OCI-M1 (cell line): ENCODE measurements around the gene IL3RA.
"Not testable (repeated sequence)": the region's sequence is repeated elsewhere in the genome, so short reads cannot be mapped to it uniquely, and the experiment has no call there.

Experiments
- DNase-seq: peaks from one replicate; lab custom pipeline; 2025; lab: John Stamatoyannopoulos, UW

The IL3RA gene

GRCh38 chrX:1330605-1331004 lies 6.0 kb upstream of the IL3RA start:
- no peak for DNase-seq

GRCh38 chrX:1332433-1332832 lies 4.2 kb upstream of the IL3RA start:
- DNase-seq, result not testable (repeated sequence)

GRCh38 chrX:1334854-1335253 lies 1.7 kb upstream of the IL3RA start:
- DNase-seq, result no peak

DNA sequence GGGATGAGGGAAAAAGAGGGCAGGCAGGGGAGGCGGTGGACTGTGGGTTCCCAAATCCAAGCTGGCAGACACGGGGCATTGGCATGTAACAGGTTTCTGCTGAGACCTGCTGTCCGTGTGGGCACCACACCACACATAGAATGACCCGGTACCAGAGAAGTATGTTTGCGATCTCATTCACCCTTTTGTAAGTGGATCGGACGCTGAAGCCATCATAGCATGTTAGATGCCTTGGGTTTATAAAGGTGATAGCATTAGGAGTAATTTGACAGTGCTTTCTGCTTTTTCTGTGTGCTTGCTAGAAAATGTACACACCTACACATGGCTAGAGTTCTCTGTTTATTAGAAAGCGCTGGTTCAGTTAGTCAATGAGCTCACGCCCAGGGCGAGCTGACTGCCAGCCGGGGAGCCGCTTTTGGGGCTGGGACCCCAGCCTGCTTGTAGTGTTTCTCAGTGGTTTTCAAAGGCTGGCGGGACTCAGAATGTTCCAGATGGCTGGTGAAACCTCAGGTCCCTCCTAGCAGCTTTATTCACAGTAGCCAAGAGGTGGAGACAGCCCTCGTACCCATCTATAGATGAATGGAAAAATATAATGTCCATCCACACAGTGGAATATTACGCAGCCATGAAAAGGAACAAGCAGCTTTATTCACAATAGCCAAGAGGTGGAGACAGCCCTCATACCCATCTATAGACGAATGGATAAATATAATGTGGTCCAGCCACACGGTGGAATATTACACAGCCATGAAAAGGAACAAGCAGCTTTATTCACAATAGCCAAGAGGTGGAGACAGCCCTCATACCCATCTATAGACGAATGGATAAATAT lies 579 bp downstream of the IL3RA start:
- peak; percentile 49 for DNase-seq

DNA sequence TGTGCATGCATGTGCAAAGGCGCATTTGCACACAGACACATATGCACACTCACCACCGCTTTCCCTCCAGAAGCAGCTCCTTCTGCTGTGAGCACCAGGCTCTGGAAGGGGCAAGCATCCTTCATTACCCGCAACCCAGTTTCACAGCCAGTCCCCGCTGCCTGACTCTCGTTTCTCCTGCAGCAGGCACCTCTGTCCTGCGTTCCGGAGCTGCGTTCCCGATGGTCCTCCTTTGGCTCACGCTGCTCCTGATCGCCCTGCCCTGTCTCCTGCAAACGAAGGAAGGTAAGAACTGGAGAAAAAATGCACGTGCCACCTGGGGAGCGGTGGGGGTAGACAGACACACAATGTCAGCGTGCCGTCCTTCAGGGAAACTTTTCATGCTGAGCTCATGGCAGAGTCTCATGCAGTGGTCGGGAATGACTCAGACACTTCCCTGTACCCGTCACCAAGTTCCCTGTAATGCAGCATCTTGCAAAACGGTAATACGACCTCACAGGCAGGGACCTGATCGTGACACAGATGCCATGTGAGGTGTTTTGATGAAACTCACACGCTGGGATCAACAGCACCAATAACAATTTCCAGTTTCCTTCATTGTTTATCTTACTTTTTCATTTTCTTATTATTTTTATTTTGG lies 5.1 kb downstream of the IL3RA start:
- DNase-seq, result no peak

- DNase-seq, result not testable (repeated sequence)
Observed at GRCh38 chrX:1349606-1350005, 13.0 kb downstream of the IL3RA start.

GRCh38 chrX:1351981-1352714 lies 15.6 kb downstream of the IL3RA start:
- DNase-seq, result no peak

GRCh38 chrX:1354036-1355019 lies 17.7 kb downstream of the IL3RA start:
- DNase-seq, result no peak

DNA sequence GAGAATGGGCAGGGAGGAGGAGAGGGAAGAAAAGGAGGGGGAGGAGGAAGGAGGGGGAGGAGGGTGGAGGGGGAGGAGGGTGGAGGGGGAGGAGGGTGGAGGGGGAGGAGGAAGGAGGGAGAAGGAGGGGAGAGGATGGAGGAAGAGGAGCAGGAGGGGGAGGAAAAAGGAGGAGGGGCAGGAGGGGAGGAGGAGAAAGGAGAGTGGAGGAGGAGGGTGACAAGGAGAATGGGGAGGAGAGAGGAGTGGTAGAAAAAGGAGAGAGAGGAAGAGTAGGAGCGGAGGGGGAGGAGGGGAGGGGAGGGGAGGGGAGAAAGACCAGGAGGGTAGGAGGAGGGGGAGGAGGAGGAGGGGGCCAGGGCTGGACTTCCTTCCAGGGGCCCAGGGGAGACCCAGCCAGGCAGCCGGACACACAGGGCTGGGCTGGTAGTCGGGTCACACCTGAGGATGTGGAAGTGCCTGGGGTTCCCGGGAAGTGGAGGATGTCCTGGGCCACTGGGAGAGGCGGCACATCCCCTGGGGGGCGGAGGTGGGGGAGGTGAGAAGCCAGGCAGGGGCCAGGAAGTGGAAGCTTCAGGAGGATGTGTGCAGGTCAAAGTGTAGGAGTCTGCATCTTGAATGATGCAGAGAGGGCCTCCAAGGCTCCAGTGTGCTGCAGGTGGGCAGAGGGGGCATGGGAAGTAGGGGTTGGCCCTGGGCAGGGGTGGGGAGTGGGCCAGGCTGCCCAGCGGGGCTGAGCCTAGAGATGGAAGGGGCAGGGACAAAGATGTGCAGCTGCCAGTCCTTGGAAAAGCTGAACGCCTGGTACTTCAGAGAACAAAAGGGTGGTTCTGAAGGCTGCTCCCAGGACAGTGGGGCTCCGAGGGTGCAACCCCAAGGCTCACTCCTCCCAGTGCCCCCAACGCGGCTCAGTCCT lies 18.8 kb downstream of the IL3RA start:
- DNase-seq, result peak; percentile 40

GRCh38 chrX:1357993-1358392 lies 21.4 kb downstream of the IL3RA start:
- DNase-seq, result no peak

- no peak for DNase-seq
Observed at GRCh38 chrX:1358793-1359476, 22.4 kb downstream of the IL3RA start.

DNA sequence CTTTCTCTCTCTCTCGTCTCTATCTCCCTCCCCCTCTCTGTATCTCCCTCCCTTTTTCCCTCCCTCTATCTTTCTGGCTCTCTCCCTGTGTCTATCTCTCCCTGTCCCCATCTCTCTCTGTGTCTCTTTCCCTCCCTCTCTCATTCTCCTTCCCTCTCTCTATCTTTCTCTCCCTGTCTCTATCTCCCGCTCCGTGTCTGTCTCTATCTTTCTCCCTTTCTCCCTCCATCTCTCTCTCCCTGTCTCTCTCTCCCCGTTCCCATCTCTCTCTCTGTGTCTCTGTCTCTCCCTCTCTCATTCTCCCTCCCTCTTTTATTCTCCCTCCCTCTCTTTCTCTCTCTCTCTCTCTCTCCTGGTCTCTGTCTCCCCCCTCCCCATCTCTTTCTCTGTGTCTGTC lies 22.9 kb downstream of the IL3RA start:
- no peak for DNase-seq

DNA sequence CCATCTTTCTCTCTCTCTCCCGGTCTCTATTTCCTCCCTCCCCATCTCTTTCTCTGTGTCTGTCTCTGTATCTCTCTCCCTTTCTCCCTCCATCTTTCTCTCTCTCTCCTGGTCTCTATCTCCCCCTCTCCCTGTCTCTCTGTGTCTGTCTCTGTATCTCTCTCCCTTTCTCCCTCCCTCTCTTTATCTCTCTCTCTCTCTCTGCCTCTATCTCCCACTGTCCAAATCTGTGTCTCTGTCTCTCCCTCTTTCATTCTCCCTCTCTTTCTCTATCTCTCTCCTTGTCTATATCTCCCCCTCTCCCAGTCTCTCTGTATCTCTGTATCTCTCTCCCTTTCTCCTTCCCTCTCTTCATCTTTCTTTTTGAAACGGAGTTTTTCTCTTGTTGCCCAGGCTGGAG lies 23.6 kb downstream of the IL3RA start:
- no peak for DNase-seq

DNA sequence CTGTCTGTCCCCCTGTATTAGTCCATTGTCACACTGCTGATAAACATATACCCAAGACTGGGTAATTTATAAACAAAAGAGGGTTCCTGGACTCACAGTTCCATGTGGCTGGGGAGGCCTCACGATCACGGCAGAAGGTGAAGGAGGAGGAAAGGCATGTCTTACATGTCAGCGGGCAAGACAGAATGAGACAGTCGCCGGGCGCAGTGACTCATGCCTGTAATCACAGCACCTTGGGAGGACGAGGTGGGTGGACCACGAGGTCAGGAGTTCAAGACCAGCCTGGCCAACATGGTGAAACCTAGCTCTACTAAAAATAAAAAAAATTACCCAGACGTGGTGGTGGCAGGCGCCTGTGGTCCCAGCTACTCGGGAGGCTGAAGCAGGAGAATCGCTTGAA lies 24.7 kb downstream of the IL3RA start:
- DNase-seq, result no peak

DNA sequence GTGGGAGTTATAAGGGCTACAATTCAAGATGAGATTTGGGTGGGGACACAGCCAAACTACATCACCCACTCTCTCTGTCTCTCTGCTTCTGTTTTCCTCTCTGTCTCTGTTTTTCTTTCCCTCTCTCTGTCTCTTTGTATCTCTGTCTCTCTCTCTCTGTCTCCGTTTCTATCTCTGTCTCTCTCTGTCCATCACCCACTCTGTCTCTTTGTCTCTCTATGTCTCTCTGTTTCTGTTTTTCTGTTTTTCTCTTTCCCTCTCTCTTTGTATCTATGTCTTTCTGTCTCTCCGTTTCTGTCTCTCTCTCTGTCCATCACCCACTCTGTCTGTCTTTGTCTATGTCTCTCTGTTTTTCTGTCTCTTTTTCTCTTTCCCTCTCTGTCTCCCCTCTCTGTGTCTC lies 25.3 kb downstream of the IL3RA start:
- no peak for DNase-seq

GRCh38 chrX:1366363-1366762 lies 29.8 kb downstream of the IL3RA start:
- not testable (repeated sequence) for DNase-seq

DNA sequence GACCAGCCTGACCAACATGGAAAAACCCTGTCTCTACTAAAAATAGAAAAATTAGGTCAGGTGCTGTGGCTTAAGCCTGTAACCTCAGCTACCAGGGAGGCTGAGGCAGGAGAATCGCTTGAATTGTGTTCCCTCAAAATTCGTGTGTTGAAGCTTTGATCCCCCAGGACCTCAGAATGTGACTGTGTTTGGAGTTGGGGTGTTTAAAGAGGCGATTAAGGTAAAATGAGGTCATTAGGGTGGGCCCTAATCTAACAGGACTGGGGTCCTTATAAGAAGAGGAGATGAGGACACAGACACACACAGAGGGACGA lies 31.8 kb downstream of the IL3RA start:
- no peak for DNase-seq

DNA sequence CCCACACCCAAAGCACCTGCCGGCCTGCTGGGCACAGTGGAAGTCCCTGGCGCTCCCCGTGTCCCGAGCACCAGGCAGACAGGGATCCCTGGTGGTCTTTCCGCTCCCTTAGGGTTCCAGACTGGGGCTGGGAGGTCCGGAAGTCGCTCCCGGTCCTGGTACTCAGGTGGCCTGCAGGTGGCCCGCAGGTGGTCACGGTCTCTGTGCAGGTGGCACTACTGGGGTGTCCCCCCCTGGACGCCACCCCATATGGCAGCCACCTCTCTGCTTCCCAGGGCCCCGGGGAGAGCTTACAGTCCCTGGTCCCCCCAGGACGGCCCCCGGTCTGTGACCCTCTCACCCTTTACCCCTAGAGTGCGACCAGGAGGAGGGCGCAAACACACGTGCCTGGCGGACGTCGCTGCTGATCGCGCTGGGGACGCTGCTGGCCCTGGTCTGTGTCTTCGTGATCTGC lies 41.7 kb downstream of the IL3RA start:
- DNase-seq, result no peak

- DNase-seq, result no peak
Observed at GRCh38 chrX:1380672-1381233, 44.2 kb downstream of the IL3RA start.
